Measurements from ENCODE around the gene ATP6V0A4.

The ATP6V0A4 gene

GRCh38 chr7:138770904-138771303 is 27.1 kb downstream of the ATP6V0A4 start:
- Histone ChIP-seq H3K4me1 (ENCODE audit: control insufficient read depth, low read depth, low read length) (peaks cover 6% of the 10 kb centered on the region), H3K27me3 (ENCODE audit: control insufficient read depth, insufficient read depth, low read length) (peaks cover 6% of the 10 kb centered on the region), H3K4me3 (ENCODE audit: low read length) (no peak overlapping the region), H3K9me3 (ENCODE audit: control insufficient read depth, low read depth, low read length) (no peaks in the 10 kb centered on the region), H3K9ac (ENCODE audit: low read length) (no peak overlapping the region), H3K27ac (ENCODE audit: low read length) (no peak overlapping the region), H3K36me3 (ENCODE audit: control insufficient read depth, low read depth, low read length) (no peaks in the 10 kb centered on the region)

GRCh38 chr7:138768241-138768640 is 29.8 kb downstream of the ATP6V0A4 start:
- Histone ChIP-seq H3K9me3 (ENCODE audit: control insufficient read depth, low read depth, low read length) (no peaks in the 10 kb centered on the region), H3K27ac (ENCODE audit: low read length) (no peak overlapping the region), H3K4me3 (ENCODE audit: low read length) (no peak overlapping the region), H3K36me3 (ENCODE audit: control insufficient read depth, low read depth, low read length) (no peaks in the 10 kb centered on the region), H3K9ac (ENCODE audit: low read length) (no peak overlapping the region), H3K4me1 (ENCODE audit: control insufficient read depth, low read depth, low read length) (peaks cover under 1% of the 10 kb centered on the region), H3K27me3 (ENCODE audit: control insufficient read depth, insufficient read depth, low read length) (peaks cover 6% of the 10 kb centered on the region)

- no peak overlapping the region for H3K9ac ChIP-seq (ENCODE audit: low read length)
- H3K4me3 ChIP-seq (ENCODE audit: low read length), result no peak overlapping the region
- no peaks in the 10 kb centered on the region for H3K9me3 ChIP-seq (ENCODE audit: control insufficient read depth, low read depth, low read length)
- peaks cover 17% of the 10 kb centered on the region for H3K4me1 ChIP-seq (ENCODE audit: control insufficient read depth, low read depth, low read length)
- H3K27me3 ChIP-seq (ENCODE audit: control insufficient read depth, insufficient read depth, low read length), result no peaks in the 10 kb centered on the region
- no peak overlapping the region for H3K27ac ChIP-seq (ENCODE audit: low read length)
- no peaks in the 10 kb centered on the region for H3K36me3 ChIP-seq (ENCODE audit: control insufficient read depth, low read depth, low read length)
Observed at GRCh38 chr7:138756591-138757242, 41.3 kb downstream of the ATP6V0A4 start.

- no peaks in the 10 kb centered on the region for H3K36me3 ChIP-seq (ENCODE audit: control insufficient read depth, low read depth, low read length)
- no peaks in the 10 kb centered on the region for H3K27me3 ChIP-seq (ENCODE audit: control insufficient read depth, insufficient read depth, low read length)
- no peak overlapping the region for H3K4me3 ChIP-seq (ENCODE audit: low read length)
- no peaks in the 10 kb centered on the region for H3K9me3 ChIP-seq (ENCODE audit: control insufficient read depth, low read depth, low read length)
- H3K4me1 ChIP-seq (ENCODE audit: control insufficient read depth, low read depth, low read length), result peaks cover 17% of the 10 kb centered on the region
- no peak overlapping the region for H3K27ac ChIP-seq (ENCODE audit: low read length)
- H3K9ac ChIP-seq (ENCODE audit: low read length), result no peak overlapping the region
Observed at GRCh38 chr7:138755842-138756590, 42.0 kb downstream of the ATP6V0A4 start.

- H3K36me3 ChIP-seq (ENCODE audit: control insufficient read depth, low read depth, low read length), result no peaks in the 10 kb centered on the region
- H3K9me3 ChIP-seq (ENCODE audit: control insufficient read depth, low read depth, low read length), result no peaks in the 10 kb centered on the region
- no peak overlapping the region for H3K4me3 ChIP-seq (ENCODE audit: low read length)
- no peaks in the 10 kb centered on the region for H3K27me3 ChIP-seq (ENCODE audit: control insufficient read depth, insufficient read depth, low read length)
- no peak overlapping the region for H3K9ac ChIP-seq (ENCODE audit: low read length)
- H3K27ac ChIP-seq (ENCODE audit: low read length), result no peak overlapping the region
- peaks cover 17% of the 10 kb centered on the region for H3K4me1 ChIP-seq (ENCODE audit: control insufficient read depth, low read depth, low read length)
Observed at GRCh38 chr7:138755331-138755747, 42.7 kb downstream of the ATP6V0A4 start.

- H3K27ac ChIP-seq (ENCODE audit: low read length), result no peak overlapping the region
- peaks cover 17% of the 10 kb centered on the region for H3K4me1 ChIP-seq (ENCODE audit: control insufficient read depth, low read depth, low read length)
Observed at GRCh38 chr7:138753610-138754009, 44.4 kb downstream of the ATP6V0A4 start.

GRCh38 chr7:138753150-138753518 is 44.9 kb downstream of the ATP6V0A4 start:
- Histone ChIP-seq H3K4me1 (ENCODE audit: control insufficient read depth, low read depth, low read length) (peaks cover 17% of the 10 kb centered on the region), H3K27me3 (ENCODE audit: control insufficient read depth, insufficient read depth, low read length) (no peaks in the 10 kb centered on the region), H3K27ac (ENCODE audit: low read length) (no peak overlapping the region), H3K36me3 (ENCODE audit: control insufficient read depth, low read depth, low read length) (no peaks in the 10 kb centered on the region), H3K4me3 (ENCODE audit: low read length) (no peak overlapping the region), H3K9me3 (ENCODE audit: control insufficient read depth, low read depth, low read length) (no peaks in the 10 kb centered on the region), H3K9ac (ENCODE audit: low read length) (no peak overlapping the region)

More at GRCh38 chr7:138753610-138754009, 44.4 kb downstream of the ATP6V0A4 start:
- Histone ChIP-seq H3K4me3 (ENCODE audit: low read length) (no peak overlapping the region), H3K9ac (ENCODE audit: low read length) (no peak overlapping the region), H3K27me3 (ENCODE audit: control insufficient read depth, insufficient read depth, low read length) (no peaks in the 10 kb centered on the region), H3K36me3 (ENCODE audit: control insufficient read depth, low read depth, low read length) (no peaks in the 10 kb centered on the region), H3K9me3 (ENCODE audit: control insufficient read depth, low read depth, low read length) (no peaks in the 10 kb centered on the region)

GRCh38 chr7:138752518-138753149 is 45.4 kb downstream of the ATP6V0A4 start:
- peaks cover 17% of the 10 kb centered on the region for H3K4me1 ChIP-seq (ENCODE audit: control insufficient read depth, low read depth, low read length)

GRCh38 chr7:138750901-138751464 is 47.0 kb downstream of the ATP6V0A4 start:
- no peaks in the 10 kb centered on the region for H3K9me3 ChIP-seq (ENCODE audit: control insufficient read depth, low read depth, low read length)
- no peak overlapping the region for H3K27ac ChIP-seq (ENCODE audit: low read length)
- no peaks in the 10 kb centered on the region for H3K36me3 ChIP-seq (ENCODE audit: control insufficient read depth, low read depth, low read length)
- H3K4me1 ChIP-seq (ENCODE audit: control insufficient read depth, low read depth, low read length), result peaks cover 17% of the 10 kb centered on the region
- H3K27me3 ChIP-seq (ENCODE audit: control insufficient read depth, insufficient read depth, low read length), result no peaks in the 10 kb centered on the region
- no peak overlapping the region for H3K4me3 ChIP-seq (ENCODE audit: low read length)
- H3K9ac ChIP-seq (ENCODE audit: low read length), result no peak overlapping the region

More at GRCh38 chr7:138752518-138753149, 45.4 kb downstream of the ATP6V0A4 start:
- H3K4me3 ChIP-seq (ENCODE audit: low read length), result no peak overlapping the region
- no peaks in the 10 kb centered on the region for H3K9me3 ChIP-seq (ENCODE audit: control insufficient read depth, low read depth, low read length)
- H3K36me3 ChIP-seq (ENCODE audit: control insufficient read depth, low read depth, low read length), result no peaks in the 10 kb centered on the region
- no peaks in the 10 kb centered on the region for H3K27me3 ChIP-seq (ENCODE audit: control insufficient read depth, insufficient read depth, low read length)
- H3K27ac ChIP-seq (ENCODE audit: low read length), result no peak overlapping the region
- H3K9ac ChIP-seq (ENCODE audit: low read length), result no peak overlapping the region

- Histone ChIP-seq H3K4me3 (ENCODE audit: low read length) (no peak overlapping the region), H3K9ac (ENCODE audit: low read length) (no peak overlapping the region), H3K27me3 (ENCODE audit: control insufficient read depth, insufficient read depth, low read length) (no peaks in the 10 kb centered on the region), H3K9me3 (ENCODE audit: control insufficient read depth, low read depth, low read length) (no peaks in the 10 kb centered on the region), H3K4me1 (ENCODE audit: control insufficient read depth, low read depth, low read length) (peaks cover 12% of the 10 kb centered on the region), H3K36me3 (ENCODE audit: control insufficient read depth, low read depth, low read length) (no peaks in the 10 kb centered on the region), H3K27ac (ENCODE audit: low read length) (no peak overlapping the region)
Observed at GRCh38 chr7:138750473-138750872, 47.5 kb downstream of the ATP6V0A4 start.

GRCh38 chr7:138749960-138750359 is 48.0 kb downstream of the ATP6V0A4 start:
- Histone ChIP-seq H3K27ac (ENCODE audit: low read length) (no peak overlapping the region), H3K9me3 (ENCODE audit: control insufficient read depth, low read depth, low read length) (no peaks in the 10 kb centered on the region), H3K36me3 (ENCODE audit: control insufficient read depth, low read depth, low read length) (no peaks in the 10 kb centered on the region), H3K27me3 (ENCODE audit: control insufficient read depth, insufficient read depth, low read length) (no peaks in the 10 kb centered on the region), H3K4me3 (ENCODE audit: low read length) (no peak overlapping the region), H3K9ac (ENCODE audit: low read length) (no peak overlapping the region), H3K4me1 (ENCODE audit: control insufficient read depth, low read depth, low read length) (peaks cover 6% of the 10 kb centered on the region)
